ENCODE results near the gene RAB22A. TPM values are rescaled to one million over a fixed set of nuclear protein-coding genes. Genes with fewer than 3 reads are reported as not detected.

Gene RAB22A
- total RNA-seq, 1 experiment from 2014 or later = 9.9 TPM

DNA sequence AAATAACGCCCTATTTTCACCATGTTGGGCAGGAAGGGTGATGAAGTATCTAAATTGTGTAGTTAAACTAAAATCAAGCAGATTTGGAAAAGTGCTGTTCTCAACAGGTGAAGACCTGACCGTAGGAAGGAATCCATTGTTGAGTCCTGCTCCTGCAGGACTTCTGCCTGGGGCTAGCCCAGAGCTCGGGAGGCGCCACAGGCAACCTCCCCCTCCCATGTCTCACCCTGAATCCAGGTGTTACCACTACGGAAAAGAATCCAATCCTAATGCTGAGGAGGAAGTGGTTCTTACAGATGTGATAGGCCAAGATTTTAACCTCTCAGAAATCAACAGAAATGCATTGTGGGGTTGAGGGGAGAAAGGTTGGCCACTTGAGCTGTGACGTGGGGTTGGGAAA, 30.2 kb downstream of the RAB22A start:
- ATAC-seq = no peak
- CTCF ChIA-PET = no interaction called here

GRCh38 chr20:58340151-58340550, 30.6 kb downstream of the RAB22A start:
- Histone ChIP-seq H2AFZ (ENCODE audit: low read depth, low read length, poor library complexity, severe bottlenecking) (no peak overlapping the region), H4K20me1 (ENCODE audit: insufficient read depth) (no peaks in the 10 kb centered on the region), H3K79me2 (ENCODE audit: insufficient read depth, low read length) (peaks cover 13% of the 10 kb centered on the region; the same call in 1 of the 2 replicates), H3K27me3 (ENCODE audit: insufficient read depth, low read length) (no peaks in the 10 kb centered on the region), H3K4me1 (ENCODE audit: control insufficient read depth in 1 of 2, insufficient read depth in 2 of 2, low read length in 2 of 2) (peaks cover 0 to 28% of the 10 kb centered on the region in 2 experiments; a peak in 2 of 4 replicates), H3K4me2 (ENCODE audit: low read length) (no peak overlapping the region), H3K9me2 (ENCODE audit: insufficient read depth) (no peaks in the 10 kb centered on the region), H3K4me3 (replicated peaks in 1 of 2; ENCODE audit: low read depth in 1 of 2, low read length in 2 of 2) (no peak overlapping the region), H3K9ac (ENCODE audit: low read length) (no peak overlapping the region), H3K36me3 (ENCODE audit: control insufficient read depth in 1 of 2, insufficient read depth in 2 of 2, low read length in 2 of 2) (no peaks in the 10 kb centered on the region), H3K9me3 (ENCODE audit: control insufficient read depth in 1 of 2, insufficient read depth in 1 of 2, low read depth in 1 of 2, low read length in 2 of 2) (no peaks in the 10 kb centered on the region), H3K27ac (ENCODE audit: low read depth, low read length) (no peak overlapping the region)
- DNase-seq (ENCODE audit: low read depth, low spot score) = no peak
- TF ChIP-seq, protein P1, sequence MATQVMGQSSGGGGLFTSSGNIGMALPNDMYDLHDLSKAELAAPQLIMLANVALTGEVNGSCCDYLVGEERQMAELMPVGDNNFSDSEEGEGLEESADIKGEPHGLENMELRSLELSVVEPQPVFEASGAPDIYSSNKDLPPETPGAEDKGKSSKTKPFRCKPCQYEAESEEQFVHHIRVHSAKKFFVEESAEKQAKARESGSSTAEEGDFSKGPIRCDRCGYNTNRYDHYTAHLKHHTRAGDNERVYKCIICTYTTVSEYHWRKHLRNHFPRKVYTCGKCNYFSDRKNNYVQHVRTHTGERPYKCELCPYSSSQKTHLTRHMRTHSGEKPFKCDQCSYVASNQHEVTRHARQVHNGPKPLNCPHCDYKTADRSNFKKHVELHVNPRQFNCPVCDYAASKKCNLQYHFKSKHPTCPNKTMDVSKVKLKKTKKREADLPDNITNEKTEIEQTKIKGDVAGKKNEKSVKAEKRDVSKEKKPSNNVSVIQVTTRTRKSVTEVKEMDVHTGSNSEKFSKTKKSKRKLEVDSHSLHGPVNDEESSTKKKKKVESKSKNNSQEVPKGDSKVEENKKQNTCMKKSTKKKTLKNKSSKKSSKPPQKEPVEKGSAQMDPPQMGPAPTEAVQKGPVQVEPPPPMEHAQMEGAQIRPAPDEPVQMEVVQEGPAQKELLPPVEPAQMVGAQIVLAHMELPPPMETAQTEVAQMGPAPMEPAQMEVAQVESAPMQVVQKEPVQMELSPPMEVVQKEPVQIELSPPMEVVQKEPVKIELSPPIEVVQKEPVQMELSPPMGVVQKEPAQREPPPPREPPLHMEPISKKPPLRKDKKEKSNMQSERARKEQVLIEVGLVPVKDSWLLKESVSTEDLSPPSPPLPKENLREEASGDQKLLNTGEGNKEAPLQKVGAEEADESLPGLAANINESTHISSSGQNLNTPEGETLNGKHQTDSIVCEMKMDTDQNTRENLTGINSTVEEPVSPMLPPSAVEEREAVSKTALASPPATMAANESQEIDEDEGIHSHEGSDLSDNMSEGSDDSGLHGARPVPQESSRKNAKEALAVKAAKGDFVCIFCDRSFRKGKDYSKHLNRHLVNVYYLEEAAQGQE (IDR thresholded peaks at IDR 0.05; ENCODE audit: low read depth) = no peak
- TF ChIP-seq ZFX (IDR thresholded peaks at IDR 0.05) (no peak), CEBPB (IDR thresholded peaks at IDR 0.05; ENCODE audit: low read depth) (no peak), ATF3 (IDR thresholded peaks at IDR 0.05) (no peak)
- ChIA-PET CTCF (no interaction called here), RAD21 (ENCODE audit: low non-redundant PET in 1 of 2, low total read pairs in 2 of 2, uncharacterized antibody in 2 of 2, unreplicated experiment in 2 of 2) (no interaction called here), POLR2A (no interaction called here)
- intact Hi-C loops (cut with micrococcal nuclease) = no loop called here
- ATAC-seq = no peak
- BruUV-seq (replicated peaks) = no TSS peak

More for the DNA sequence above, 30.2 kb downstream of the RAB22A start:
- Histone ChIP-seq H3K9me2 (ENCODE audit: insufficient read depth) (no peaks in the 10 kb centered on the region), H3K27me3 (ENCODE audit: insufficient read depth, low read length) (no peaks in the 10 kb centered on the region), H3K36me3 (ENCODE audit: control insufficient read depth in 1 of 2, insufficient read depth in 2 of 2, low read length in 2 of 2) (no peaks in the 10 kb centered on the region), H3K9me3 (ENCODE audit: control insufficient read depth in 1 of 2, insufficient read depth in 1 of 2, low read depth in 1 of 2, low read length in 2 of 2) (no peaks in the 10 kb centered on the region), H2AFZ (ENCODE audit: low read depth, low read length, poor library complexity, severe bottlenecking) (no peak overlapping the region), H4K20me1 (ENCODE audit: insufficient read depth) (no peaks in the 10 kb centered on the region), H3K9ac (ENCODE audit: low read length) (no peak overlapping the region), H3K4me1 (ENCODE audit: control insufficient read depth in 1 of 2, insufficient read depth in 2 of 2, low read length in 2 of 2) (peaks cover 0 to 28% of the 10 kb centered on the region in 2 experiments; a peak in 2 of 4 replicates), H3K79me2 (ENCODE audit: insufficient read depth, low read length) (peaks cover 13% of the 10 kb centered on the region; the same call in 1 of the 2 replicates), H3K4me2 (ENCODE audit: low read length) (no peak overlapping the region), H3K27ac (ENCODE audit: low read depth, low read length) (no peak overlapping the region), H3K4me3 (replicated peaks in 1 of 2; ENCODE audit: low read depth in 1 of 2, low read length in 2 of 2) (no peak overlapping the region)
- RAD21 ChIA-PET (ENCODE audit: low non-redundant PET in 1 of 2, low total read pairs in 2 of 2, uncharacterized antibody in 2 of 2, unreplicated experiment in 2 of 2) = no interaction called here
- BruUV-seq (replicated peaks) = no TSS peak
- TF ChIP-seq SP1 (IDR thresholded peaks at IDR 0.05; ENCODE audit: low read depth) (no peak), EZH2phosphoT487 (IDR thresholded peaks at IDR 0.05; ENCODE audit: borderline replicate concordance) (no peak)
- DNase-seq (ENCODE audit: low read depth, low spot score) = no peak
- POLR2A ChIA-PET = no interaction called here
- intact Hi-C loops (cut with micrococcal nuclease) = no loop called here

Data from HCT116 (cell line).